ENCODE data around the gene MMP24.
A peak's percentile ranks its signal among the peaks of the same experiment; 100 is the strongest.
"Not testable (repeated sequence)": the region's sequence is repeated elsewhere in the genome, so short reads cannot be mapped to it uniquely, and the experiment has no call there.

MMP24 gene

GRCh38 chr20:35307666-35308653 is 81.5 kb downstream of the MMP24 start:
- H3K4me3 ChIP-seq (ENCODE audit: low read length): no peak overlapping the region
- DNase-seq (ENCODE audit: low read depth): peak; percentile 59

GRCh38 chr20:35311409-35311808 is 84.9 kb downstream of the MMP24 start:
- TF ChIP-seq CTCF (conservative IDR thresholded peaks at IDR 0.05; ENCODE audit: low read depth, low read length): no peak
- no peak overlapping the region for H3K4me3 ChIP-seq (ENCODE audit: low read length)
- peak; percentile 48 for DNase-seq (ENCODE audit: low read depth)

More at GRCh38 chr20:35307666-35308653, 81.5 kb downstream of the MMP24 start:
- no peak for TF ChIP-seq CTCF (conservative IDR thresholded peaks at IDR 0.05; ENCODE audit: low read depth, low read length)

GRCh38 chr20:35311822-35312221 is 85.3 kb downstream of the MMP24 start:
- DNase-seq (ENCODE audit: low read depth): no peak
- no peak for TF ChIP-seq CTCF (conservative IDR thresholded peaks at IDR 0.05; ENCODE audit: low read depth, low read length)
- H3K4me3 ChIP-seq (ENCODE audit: low read length): no peak overlapping the region

- TF ChIP-seq CTCF (conservative IDR thresholded peaks at IDR 0.05; ENCODE audit: low read depth, low read length): no peak
- no peak overlapping the region for H3K4me3 ChIP-seq (ENCODE audit: low read length)
- peak; percentile 58 for DNase-seq (ENCODE audit: low read depth)
Observed at GRCh38 chr20:35312318-35312717, 85.8 kb downstream of the MMP24 start.

- no peak for TF ChIP-seq CTCF (conservative IDR thresholded peaks at IDR 0.05; ENCODE audit: low read depth, low read length)
- no peak for DNase-seq (ENCODE audit: low read depth)
- no peak overlapping the region for H3K4me3 ChIP-seq (ENCODE audit: low read length)
Observed at GRCh38 chr20:35314816-35315631, 88.5 kb downstream of the MMP24 start.

- DNase-seq (ENCODE audit: low read depth); H3K4me3 ChIP-seq (ENCODE audit: low read length): not testable (repeated sequence)
Observed at GRCh38 chr20:35315632-35316020, 89.1 kb downstream of the MMP24 start.

- DNase-seq (ENCODE audit: low read depth): no peak
- TF ChIP-seq CTCF (conservative IDR thresholded peaks at IDR 0.05; ENCODE audit: low read depth, low read length): no peak
- H3K4me3 ChIP-seq (ENCODE audit: low read length): no peak overlapping the region
Observed at GRCh38 chr20:35316086-35316485, 89.6 kb downstream of the MMP24 start.

Data from retinal pigment epithelial cell (primary cell).